GM21390 (cell line): ENCODE measurements around the gene XDH.
A peak's percentile ranks its signal among the peaks of the same experiment; 100 is the strongest.

Source experiments
- ATAC-seq: cut with Tn5 transposase; IDR thresholded peaks from one replicate; pipeline ENCODE4 v1.9.1; 2021; ENCODE audit not compliant: unreplicated experiment

Gene XDH

GRCh38 chr2:31333046-31333445 lies 81.5 kb downstream of the XDH start:
- ATAC-seq: no peak

DNA sequence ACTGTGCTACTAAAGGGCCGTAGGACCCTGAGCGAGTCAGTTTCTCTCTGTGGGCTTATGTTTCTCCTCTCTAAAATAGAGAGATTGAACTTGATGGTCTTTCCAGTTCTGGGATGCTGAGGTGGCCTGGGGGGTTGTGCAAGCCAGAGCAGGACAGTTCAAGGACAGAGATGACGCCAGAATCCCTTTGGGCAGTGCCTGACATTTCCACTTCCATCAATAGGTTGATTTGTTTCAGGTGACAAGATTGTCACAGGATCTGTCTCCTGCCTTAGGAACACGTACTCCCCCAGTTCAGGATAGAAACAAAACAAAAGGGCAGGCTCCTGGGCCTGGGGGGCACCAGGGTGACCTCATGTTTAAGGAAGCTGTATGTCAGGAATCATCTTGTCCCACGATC lies 82.0 kb downstream of the XDH start:
- ATAC-seq: no peak

- no peak for ATAC-seq
Observed at GRCh38 chr2:31331156-31331555, 83.4 kb downstream of the XDH start.

DNA sequence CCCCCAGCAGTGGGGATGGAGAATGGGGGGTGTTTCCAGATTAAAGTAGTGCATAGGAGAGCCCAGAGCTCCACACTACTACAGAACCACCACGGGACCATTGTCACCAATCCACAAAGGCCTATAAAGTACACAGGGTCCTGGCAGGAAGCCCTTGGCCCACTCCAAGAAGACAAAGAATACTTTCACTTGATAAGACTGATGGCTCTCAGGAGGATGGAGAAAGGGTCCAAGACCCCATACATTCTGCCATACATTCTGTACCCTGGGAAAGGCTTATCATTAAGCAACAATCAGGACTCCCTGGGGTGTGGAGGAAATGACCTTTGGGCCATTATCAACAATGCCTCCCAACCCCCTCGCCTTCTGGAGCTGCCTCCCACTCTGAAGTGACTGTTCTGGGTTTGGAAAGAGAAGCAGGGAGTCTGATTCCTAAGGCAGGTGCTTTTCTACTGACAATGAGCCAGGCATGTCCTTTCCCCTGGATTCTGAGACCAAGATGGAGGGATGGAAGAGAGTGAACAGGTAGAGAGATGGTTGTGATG lies 85.4 kb downstream of the XDH start:
- no peak for ATAC-seq

- ATAC-seq: no peak
Observed at GRCh38 chr2:31328026-31328425, 86.5 kb downstream of the XDH start.

DNA sequence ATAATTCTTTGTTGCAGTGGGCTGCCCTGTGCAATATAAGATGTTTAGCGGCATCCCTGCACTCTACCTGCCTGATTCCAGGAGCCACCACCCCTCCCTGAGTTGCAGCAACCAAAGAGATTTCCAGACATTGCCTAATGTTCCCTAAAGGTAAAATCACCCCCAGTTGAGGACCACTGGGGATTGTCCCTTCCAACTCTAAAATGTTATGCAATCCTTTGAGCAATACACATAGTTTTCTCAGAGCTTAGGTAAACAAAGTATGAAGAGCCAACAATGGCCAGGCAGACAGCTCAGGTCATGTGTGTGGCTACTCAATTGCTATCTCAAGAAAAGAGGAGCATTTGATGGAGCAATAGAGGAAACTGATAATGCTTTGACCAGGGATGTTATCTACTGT lies 87.0 kb downstream of the XDH start:
- no peak for ATAC-seq

DNA sequence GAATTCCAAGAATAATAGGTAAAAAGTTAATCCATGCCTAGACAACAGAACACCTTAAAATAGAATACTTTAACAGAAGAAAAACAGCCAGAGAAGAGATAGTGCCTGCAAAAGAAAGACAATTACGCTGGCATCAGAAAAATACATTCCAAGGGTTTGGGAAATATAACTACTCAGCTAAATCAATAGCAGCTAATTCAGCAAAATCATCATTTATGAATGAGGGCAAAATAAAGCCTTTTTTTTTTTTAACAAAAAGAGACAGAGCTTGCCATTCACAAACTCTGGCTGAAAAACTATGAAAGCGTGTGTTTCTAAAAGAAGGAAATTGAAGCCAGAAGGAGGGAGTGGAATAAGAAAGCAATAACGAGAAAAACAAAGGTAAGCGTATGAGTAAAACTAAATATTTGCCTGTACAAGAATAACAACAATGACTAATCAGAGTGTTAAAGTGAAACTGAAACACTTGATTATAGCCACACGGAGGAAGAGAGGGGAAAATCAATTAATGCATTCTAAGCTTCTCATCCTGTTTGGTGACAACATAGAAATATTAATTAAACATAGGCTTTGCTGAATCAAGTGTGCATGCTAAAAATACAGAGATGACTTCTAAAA lies 90.4 kb downstream of the XDH start:
- peak; percentile 76 for ATAC-seq

DNA sequence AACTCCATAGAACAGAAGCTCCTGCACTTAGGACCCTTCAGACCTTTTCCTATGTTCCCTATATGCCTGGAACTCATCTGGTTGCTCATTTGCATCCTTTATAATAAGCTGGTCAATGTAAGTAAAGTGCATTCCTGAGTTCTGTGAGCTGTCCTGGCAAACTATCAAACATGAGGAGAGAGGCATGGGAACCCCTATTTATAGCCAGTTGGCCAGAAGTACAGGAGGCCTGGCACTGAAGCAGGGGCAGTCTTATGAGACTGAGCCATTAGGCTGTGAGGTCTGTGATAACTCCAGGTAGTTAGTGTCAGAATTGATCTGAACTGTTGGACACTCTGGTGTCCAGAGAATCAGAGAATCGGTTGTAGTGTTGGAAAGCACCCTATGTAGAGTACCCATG lies 92.2 kb downstream of the XDH start:
- ATAC-seq: no peak

- no peak for ATAC-seq
Observed at GRCh38 chr2:31319406-31320175, 95.0 kb downstream of the XDH start.

GRCh38 chr2:31318361-31319336 lies 95.9 kb downstream of the XDH start:
- ATAC-seq: peak; percentile 68

DNA sequence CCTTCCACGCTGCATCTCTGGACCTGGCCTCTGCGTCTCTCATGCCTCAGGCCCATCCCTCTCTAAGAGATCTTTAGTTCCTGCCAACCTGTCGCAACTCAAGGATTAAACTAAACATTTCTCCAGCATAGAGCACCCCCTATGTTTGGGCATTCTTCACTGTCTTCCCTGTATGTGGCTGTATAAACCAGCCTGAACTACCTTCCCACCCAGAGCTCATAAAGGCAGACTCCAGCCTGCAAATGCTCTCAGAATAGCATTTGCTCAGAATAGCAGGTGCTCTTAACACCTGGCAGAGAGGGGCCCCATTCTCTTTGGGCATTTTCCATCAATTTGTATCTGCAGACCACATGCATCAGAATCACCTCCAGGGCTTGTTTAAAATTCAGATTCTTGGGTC lies 97.1 kb downstream of the XDH start:
- no peak for ATAC-seq

DNA sequence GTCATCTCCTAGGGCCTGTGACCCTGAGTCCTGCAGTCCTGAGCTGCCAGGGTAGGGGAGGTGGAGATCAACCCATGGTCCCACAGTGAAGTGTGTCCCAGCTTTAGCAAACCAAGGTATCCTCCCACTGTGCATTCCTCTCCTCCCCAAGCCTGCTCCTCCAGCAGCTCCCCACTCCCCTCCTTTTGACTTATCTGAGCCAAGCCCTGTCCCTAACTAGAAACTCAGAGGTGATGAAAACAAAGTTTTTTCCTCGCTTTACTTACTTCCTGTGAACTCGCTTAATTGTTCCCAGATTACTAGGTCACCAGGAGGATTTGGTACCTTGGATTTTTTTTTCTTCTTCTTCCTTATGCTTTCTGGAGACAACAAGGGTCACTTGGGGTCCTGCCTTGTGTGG lies 99.8 kb downstream of the XDH start:
- ATAC-seq: no peak

DNA sequence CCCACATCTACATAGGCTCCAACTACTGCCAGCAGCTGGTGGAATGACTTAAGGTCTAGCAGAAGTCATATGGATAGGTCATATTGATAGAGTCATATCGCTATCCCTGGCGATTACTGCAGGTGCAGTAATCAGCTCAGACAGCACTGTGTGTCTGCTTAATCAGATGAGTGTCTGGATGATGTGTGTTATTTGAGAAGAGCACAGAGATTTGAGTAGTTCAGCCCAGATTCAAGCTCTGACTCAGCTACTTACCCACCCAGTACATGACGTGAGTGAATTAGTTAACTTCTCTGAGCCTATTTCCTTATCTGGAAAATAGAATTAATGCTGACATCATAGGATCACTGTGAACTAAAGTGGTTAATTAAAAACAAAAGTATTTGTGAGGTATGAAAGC lies 101.6 kb downstream of the XDH start:
- ATAC-seq: no peak

- ATAC-seq: no peak
Observed at GRCh38 chr2:31304816-31305215, 109.7 kb downstream of the XDH start.

DNA sequence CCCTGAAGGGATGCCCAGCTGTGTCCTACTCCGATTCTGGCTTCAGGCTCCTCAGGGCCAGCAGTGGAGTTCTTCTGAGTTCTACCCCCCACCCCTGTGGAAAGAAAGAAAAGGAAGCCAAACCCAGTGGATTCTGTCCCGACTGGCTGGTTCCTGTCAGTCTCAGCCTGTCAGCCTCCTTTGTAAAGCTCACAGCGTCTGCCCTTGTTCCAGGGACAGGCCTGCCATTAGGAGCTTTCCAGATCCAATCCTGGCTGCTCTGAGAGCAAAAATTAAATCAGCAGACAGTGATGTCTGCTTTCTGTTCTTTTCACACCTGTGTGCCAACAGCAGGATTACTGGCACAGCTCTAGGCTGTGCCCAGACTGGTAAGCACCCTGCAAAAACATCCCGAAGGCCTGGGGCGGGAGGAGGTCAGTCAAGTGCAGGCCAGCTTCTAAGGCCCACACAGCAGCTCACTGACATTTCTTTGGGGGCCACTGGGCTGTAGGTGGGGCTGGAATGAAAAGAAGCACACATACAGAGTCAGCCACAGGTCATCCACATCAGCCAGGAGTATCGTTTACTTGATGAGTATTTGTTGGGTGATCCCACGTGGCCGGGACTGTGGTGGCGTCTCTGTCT lies 111.5 kb downstream of the XDH start:
- ATAC-seq: no peak

DNA sequence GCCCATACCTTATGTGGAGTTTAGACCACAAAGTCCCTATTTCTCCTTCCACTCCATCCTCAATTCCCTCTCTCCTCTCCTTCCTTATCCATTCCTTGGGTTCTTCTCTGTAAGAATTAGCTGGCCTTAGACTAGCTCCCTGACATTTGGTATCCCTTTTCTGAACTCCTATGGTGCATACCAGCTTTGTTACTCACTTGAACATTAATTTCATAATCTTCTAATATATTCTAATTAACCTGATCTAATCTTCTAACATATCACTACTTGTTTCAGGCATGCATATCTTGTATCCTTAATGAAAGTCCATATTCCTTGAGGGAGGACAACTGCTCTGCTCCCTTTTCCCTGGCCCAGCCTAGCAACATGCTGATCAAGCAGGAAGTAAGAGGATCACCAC lies 114.2 kb downstream of the XDH start:
- no peak for ATAC-seq

- no peak for ATAC-seq
Observed at GRCh38 chr2:31299547-31299946, 115.0 kb downstream of the XDH start.

GRCh38 chr2:31297751-31298150 lies 116.8 kb downstream of the XDH start:
- no peak for ATAC-seq

GRCh38 chr2:31296641-31297287 lies 117.8 kb downstream of the XDH start:
- no peak for ATAC-seq

GRCh38 chr2:31294196-31294595 lies 120.3 kb downstream of the XDH start:
- ATAC-seq: no peak
